Measurements from ENCODE around the gene YRDC. TPM values are rescaled to one million over a fixed set of nuclear protein-coding genes. Genes with fewer than 3 reads are reported as not detected.

Gene YRDC
- total RNA-seq, 1 donor from 2014 or later = 48.7 TPM

- DNase-seq (ENCODE audit: low read depth) = no peak
- TF ChIP-seq CTCF (IDR thresholded peaks at IDR 0.05; ENCODE audit: insufficient read depth, low read length, poor library complexity, severe bottlenecking) = no peak
- Histone ChIP-seq H3K36me3 (ENCODE audit: control insufficient read depth, insufficient read depth, low read length) (no peaks in the 10 kb centered on the region), H3K4me3 (ENCODE audit: low read depth, low read length) (no peak overlapping the region), H3K27me3 (ENCODE audit: control insufficient read depth, insufficient read depth, low read length) (peaks cover 54% of the 10 kb centered on the region)
Measured at GRCh38 chr1:37763791-37764413, 44.1 kb downstream of the YRDC start.

- H3K36me3 ChIP-seq (ENCODE audit: control insufficient read depth, insufficient read depth, low read length) = no peaks in the 10 kb centered on the region
- no peak for TF ChIP-seq CTCF (IDR thresholded peaks at IDR 0.05; ENCODE audit: insufficient read depth, low read length, poor library complexity, severe bottlenecking)
- H3K4me3 ChIP-seq (ENCODE audit: low read depth, low read length) = no peak overlapping the region
- DNase-seq (ENCODE audit: low read depth) = no peak
- H3K27me3 ChIP-seq (ENCODE audit: control insufficient read depth, insufficient read depth, low read length) = peaks cover 56% of the 10 kb centered on the region
Measured at GRCh38 chr1:37762516-37762915, 45.5 kb downstream of the YRDC start.

- Histone ChIP-seq H3K27me3 (ENCODE audit: control insufficient read depth, insufficient read depth, low read length) (peaks cover 55% of the 10 kb centered on the region), H3K36me3 (ENCODE audit: control insufficient read depth, insufficient read depth, low read length) (no peaks in the 10 kb centered on the region), H3K4me3 (ENCODE audit: low read depth, low read length) (no peak overlapping the region)
- no peak for DNase-seq (ENCODE audit: low read depth)
- no peak for TF ChIP-seq CTCF (IDR thresholded peaks at IDR 0.05; ENCODE audit: insufficient read depth, low read length, poor library complexity, severe bottlenecking)
Measured at GRCh38 chr1:37761416-37762095, 46.5 kb downstream of the YRDC start.

GRCh38 chr1:37759451-37759850, 48.6 kb downstream of the YRDC start:
- Histone ChIP-seq H3K4me3 (ENCODE audit: low read depth, low read length) (no peak overlapping the region), H3K36me3 (ENCODE audit: control insufficient read depth, insufficient read depth, low read length) (no peaks in the 10 kb centered on the region), H3K27me3 (ENCODE audit: control insufficient read depth, insufficient read depth, low read length) (peaks cover 46% of the 10 kb centered on the region)
- DNase-seq (ENCODE audit: low read depth) = no peak
- TF ChIP-seq CTCF (IDR thresholded peaks at IDR 0.05; ENCODE audit: insufficient read depth, low read length, poor library complexity, severe bottlenecking) = no peak

GRCh38 chr1:37755951-37756560, 52.0 kb downstream of the YRDC start:
- DNase-seq (ENCODE audit: low read depth) = no peak
- no peak for TF ChIP-seq CTCF (IDR thresholded peaks at IDR 0.05; ENCODE audit: insufficient read depth, low read length, poor library complexity, severe bottlenecking)
- peaks cover 44% of the 10 kb centered on the region for H3K27me3 ChIP-seq (ENCODE audit: control insufficient read depth, insufficient read depth, low read length)
- no peak overlapping the region for H3K4me3 ChIP-seq (ENCODE audit: low read depth, low read length)
- H3K36me3 ChIP-seq (ENCODE audit: control insufficient read depth, insufficient read depth, low read length) = no peaks in the 10 kb centered on the region
